Diencephalon (tissue), 1 donor: ENCODE measurements around the gene PTBP3. TPM values are rescaled to one million over a fixed set of nuclear protein-coding genes. Genes with fewer than 3 reads are reported as not detected.

ENCODE experiments used
- small RNA-seq: library from RNA; depleted of rRNA; stranded (forward); fragments of <200 nt; gene quantifications from one replicate; pipeline ENCODE3, GENCODE V24; 2014
- total RNA-seq: library from RNA; depleted of rRNA; stranded (reverse); fragments of >200 nt; gene quantifications from one replicate; pipeline ENCODE4 v1.2.3, GENCODE V29; 2014

PTBP3 gene, protein sequence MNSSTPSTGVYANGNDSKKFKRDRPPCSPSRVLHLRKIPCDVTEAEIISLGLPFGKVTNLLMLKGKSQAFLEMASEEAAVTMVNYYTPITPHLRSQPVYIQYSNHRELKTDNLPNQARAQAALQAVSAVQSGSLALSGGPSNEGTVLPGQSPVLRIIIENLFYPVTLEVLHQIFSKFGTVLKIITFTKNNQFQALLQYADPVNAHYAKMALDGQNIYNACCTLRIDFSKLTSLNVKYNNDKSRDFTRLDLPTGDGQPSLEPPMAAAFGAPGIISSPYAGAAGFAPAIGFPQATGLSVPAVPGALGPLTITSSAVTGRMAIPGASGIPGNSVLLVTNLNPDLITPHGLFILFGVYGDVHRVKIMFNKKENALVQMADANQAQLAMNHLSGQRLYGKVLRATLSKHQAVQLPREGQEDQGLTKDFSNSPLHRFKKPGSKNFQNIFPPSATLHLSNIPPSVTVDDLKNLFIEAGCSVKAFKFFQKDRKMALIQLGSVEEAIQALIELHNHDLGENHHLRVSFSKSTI
- total RNA-seq = 66.9 TPM

GRCh38 chr9:112332977-112333638, at the start of gene PTBP3:
TSS of gene PTBP3 (minus strand) at chr9:112333619. CDS start at chr9:112297865, 35,754 bp downstream.

GRCh38 chr9:112380102-112380824, 46.8 kb upstream of the PTBP3 start, which contains the start of gene HSDL2:
TSS of gene HSDL2 (plus strand) at chr9:112380108. CDS start at chr9:112380164, 56 bp downstream.

GRCh38 chr9:112174965-112175795, 158.2 kb downstream of the PTBP3 start, which contains the start of gene SUSD1:
TSS of gene SUSD1 (minus strand) at chr9:112175297. CDS start at chr9:112175235, 62 bp downstream.

Small RNAs within 50 kb of the gene (small RNA-seq; reads per million reads assigned to genes)
- gene RF00019 (not detected), gene RN7SL430P (not detected), gene RN7SL57P (not detected), gene RNA5SP295 (not detected)

Other genes with a start within 250 kb of the PTBP3 start
- 60.9 TPM for gene SUSD1, start 158.3 kb downstream of the PTBP3 start, total RNA-seq
- gene HSDL2, start 46.5 kb upstream of the PTBP3 start, total RNA-seq = 27.9 TPM
- gene KIAA1958, start 153.2 kb upstream of the PTBP3 start, total RNA-seq = 17.1 TPM